Adrenal gland (tissue), 12 donors: Measurements from ENCODE around the gene ANKDD1A. TPM values are rescaled to one million over a fixed set of nuclear protein-coding genes. Genes with fewer than 3 reads are reported as not detected.

ENCODE experiments used
- DNase-seq, 7 donors: peaks; one replicate each; pipeline ENCODE4 v3.0.0-alpha.2; 2019 to 2020
- H3K27ac ChIP-seq, 5 donors: fragments of 200-600 bp; sonication (generic) in 4 of 5; 1 replicate in 3 of 5; 2 replicates in 2 of 5; pipeline versions ENCODE4 v1.5.1 to v1.8.0; 2016 to 2020; ENCODE audit warnings: mild to moderate bottlenecking in 1 of 5
- H3K27me3 ChIP-seq: fragments of 200-600 bp; 2 replicates; pipeline ENCODE4 v1.8.0; 2021
- H3K36me3 ChIP-seq, 2 donors: fragments of 200-600 bp; replicated peaks in 1 of 2; 1 replicate in 1 of 2; 2 replicates in 1 of 2; pipeline versions ENCODE4 v1.5.1 to v1.8.0; 2018 to 2022
- H3K4me1 ChIP-seq, 2 donors: fragments of 200-600 bp; replicated peaks in 1 of 2; 1 replicate in 1 of 2; 2 replicates in 1 of 2; pipeline versions ENCODE4 v1.5.1 to v1.8.0; 2018 to 2021
- H3K4me3 ChIP-seq, 4 donors: fragments of 200-600 bp; sonication (generic) in 3 of 4; one replicate each; pipeline ENCODE4 v1.5.1; 2016 to 2018
- H3K9me3 ChIP-seq, 3 donors: fragments of 200-600 bp; sonication (generic) in 1 of 3; replicated peaks in 1 of 3; 1 replicate in 2 of 3; 2 replicates in 1 of 3; pipeline versions ENCODE4 v1.5.1 to v1.8.0; 2016 to 2021
- CTCF ChIP-seq, 6 experiments: fragments of 450-650 bp in 4 of 6; fragments of 200-600 bp in 2 of 6; sonication (generic) in 1 of 6; IDR thresholded peaks; 1 replicate in 5 of 6; 2 replicates in 1 of 6; pipeline versions ENCODE4 v1.5.1 to v1.8.0; 2016 to 2021; ENCODE audit warnings: antibody characterized with exemption in 6 of 6, mild to moderate bottlenecking in 2 of 6, moderate library complexity in 1 of 6
- POLR2A ChIP-seq, 2 donors: fragments of 450-650 bp; IDR thresholded peaks; one replicate each; pipeline ENCODE4 v1.6.1; 2017; ENCODE audit warnings: antibody characterized with exemption in 2 of 2, mild to moderate bottlenecking in 2 of 2, moderate library complexity in 1 of 2
- WGBS, 4 donors: extraction: QIAGEN DNeasy Blood & Tissue Kit in 2 of 4; methylation state at CpG; one replicate each; pipeline versions ENCODE4 v1.1.5 to v1.1.7; 2013 to 2017; 5-methylcytosine and 5-hydroxymethylcytosine counted together
- intact Hi-C, 2 donors: fragments of 100-400 bp; cut with DNase I; formaldehyde crosslinking; loops; one replicate each; pipeline versions ENCODE4 v1.14.1 to v1.15.0; 2022 to 2023
- polyA plus RNA-seq, 3 donors: library from polyadenylated mRNA; stranded (reverse); fragments of 200-250 nt in 2 of 3; fragments of 350-450 nt in 1 of 3; fragmentation: Illumina TruSeq in 1 of 3; extraction: RNeasy Lipid Tissue Mini Kit (QIAGEN cat#74804) in 1 of 3; gene quantifications; one replicate each; pipeline ENCODE4 v1.2.3, GENCODE V29; 2013 to 2014
- total RNA-seq, 9 donors: library from RNA; depleted of rRNA in 4 of 9; stranded (reverse); fragments of >200 nt in 4 of 9; fragments of 120-200 nt in 1 of 9; fragmentation: NEBNext Ultra II Directional in 1 of 9; extraction: Animal tissue kit (Norgen Biotek cat#: 25700) in 1 of 9; gene quantifications; one replicate each; pipeline versions ENCODE4 v1.1.0 to v1.2.4, GENCODE V29; 2013 to 2023
- donor health status: healthy with polysubstance abuse.
- donor health status: Bipolar disorder and iron deficiency.
- donor health status: DM: yes; HTN: yes; CAD: no.
- donor health status: DM: no; HTN: no; CAD: no.
- donor health status: DM: no; HTN: no; CAD: no.
- donor health status: DM: yes; HTN: yes; CAD: no.

Gene ANKDD1A
- total and polyA plus RNA-seq, 12 donors, result 7.0 to 41.7 (median 28.4) TPM

- Histone ChIP-seq H3K36me3 (peaks cover 0 to 24% of the 10 kb centered on the region in 2 donors), H3K9me3 (no peaks in the 10 kb centered on the region), H3K4me3 (no peak overlapping the region), H3K27ac (peak overlapping the region in 2 of 5 donors; percentile 26 to 53), H3K27me3 (no peaks in the 10 kb centered on the region), H3K4me1 (peaks cover 0 to 22% of the 10 kb centered on the region in 2 donors)
- no peak for DNase-seq
- intact Hi-C loops, result no loop called here
- TF ChIP-seq CTCF (IDR thresholded peaks at IDR 0.05), result no peak
- no peak for TF ChIP-seq POLR2A (IDR thresholded peaks at IDR 0.05)
- 66 to 94% (median 75%) methylated on average over 3 to 9 of the region's 9 CpGs for WGBS, 4 donors
These were observed 41.3 kb upstream of the ANKDD1A start for GRCh38 chr15:64870353-64870752.

GRCh38 chr15:64875641-64876223, 36.0 kb upstream of the ANKDD1A start:
- H3K9me3 ChIP-seq, result no peaks in the 10 kb centered on the region
- DNase-seq, result no peak
- no peak overlapping the region for H3K4me3 ChIP-seq
- WGBS, 4 donors, result 67 to 79% (median 75%) methylated on average over 3 of the region's 3 CpGs
- peaks cover 19 to 41% of the 10 kb centered on the region in 2 donors for H3K4me1 ChIP-seq
- intact Hi-C loops, result no loop called here
- no peaks in the 10 kb centered on the region for H3K36me3 ChIP-seq
- TF ChIP-seq CTCF (IDR thresholded peaks at IDR 0.05) (no peak), POLR2A (IDR thresholded peaks at IDR 0.05) (no peak)
- H3K27ac ChIP-seq, result peak overlapping the region in 2 of 5 donors; percentile 12 to 36
- H3K27me3 ChIP-seq, result no peaks in the 10 kb centered on the region

- Histone ChIP-seq H3K36me3 (no peaks in the 10 kb centered on the region), H3K4me3 (no peak overlapping the region), H3K27ac (peak overlapping the region; percentile 25 to 93 (median 74)), H3K9me3 (no peaks in the 10 kb centered on the region), H3K27me3 (no peaks in the 10 kb centered on the region), H3K4me1 (peaks cover 29 to 48% of the 10 kb centered on the region in 2 donors)
- peak; percentile 85 to 96 (median 93) for DNase-seq
- intact Hi-C loops, result no loop called here
- no peak for TF ChIP-seq CTCF (IDR thresholded peaks at IDR 0.05)
- peak in 1 of 2 donors; percentile 56 for TF ChIP-seq POLR2A (IDR thresholded peaks at IDR 0.05)
- 8 to 14% (median 9%) methylated on average over 2 to 3 of the region's 3 CpGs for WGBS, 4 donors
These were observed 34.3 kb upstream of the ANKDD1A start for GRCh38 chr15:64877435-64877834.

GRCh38 chr15:64878705-64879104, 33.0 kb upstream of the ANKDD1A start:
- DNase-seq, result peak in 6 of 7 donors; percentile 62 to 87 (median 73)
- no peaks in the 10 kb centered on the region for H3K27me3 ChIP-seq
- intact Hi-C loops, result no loop called here
- WGBS, 4 donors, result 57 to 65% (median 63%) methylated on average over 7 to 8 of the region's 8 CpGs
- peaks cover 40 to 48% of the 10 kb centered on the region in 2 donors for H3K4me1 ChIP-seq
- peak in 1 of 2 donors; percentile 13 for TF ChIP-seq POLR2A (IDR thresholded peaks at IDR 0.05)
- TF ChIP-seq CTCF (IDR thresholded peaks at IDR 0.05), result no peak
- H3K36me3 ChIP-seq, result no peaks in the 10 kb centered on the region
- no peaks in the 10 kb centered on the region for H3K9me3 ChIP-seq
- no peak overlapping the region for H3K4me3 ChIP-seq
- H3K27ac ChIP-seq, result peak overlapping the region; percentile 44 to 93 (median 74)
